Measurements from ENCODE around the gene NFATC2.

NFATC2 gene

GRCh38 chr20:51339721-51340450 is 202.6 kb downstream of the NFATC2 start:
- no peak overlapping the region for H3K27ac ChIP-seq (ENCODE audit: low read depth, low read length, poor library complexity, severe bottlenecking)
- H3K9me3 ChIP-seq (ENCODE audit: low read length), result no peaks in the 10 kb centered on the region
- no peak for TF ChIP-seq EZH2 (IDR thresholded peaks at IDR 0.05; ENCODE audit: borderline replicate concordance, low read length)
- no peak for TF ChIP-seq CTCF (IDR thresholded peaks at IDR 0.05; ENCODE audit: low read length)
- no peak overlapping the region for H3K4me3 ChIP-seq (ENCODE audit: low read depth, low read length, poor library complexity, severe bottlenecking)
- H2AFZ ChIP-seq (ENCODE audit: low read length), result no peak overlapping the region
- no peaks in the 10 kb centered on the region for H4K20me1 ChIP-seq (ENCODE audit: insufficient read depth, low read length)
- H3K9me2 ChIP-seq (ENCODE audit: low read depth, low read length), result no peaks in the 10 kb centered on the region
- H3F3A ChIP-seq (ENCODE audit: insufficient read depth, low read length), result no peaks in the 10 kb centered on the region; the same call in 1 of the 2 replicates
- H3K9ac ChIP-seq (ENCODE audit: low read length), result no peak overlapping the region
- no peaks in the 10 kb centered on the region for H3K36me3 ChIP-seq (ENCODE audit: insufficient read depth, low read length)
- peaks cover 6% of the 10 kb centered on the region; the same call in 1 of the 2 replicates for H3K27me3 ChIP-seq (ENCODE audit: insufficient read depth, low read length)
- H3K79me2 ChIP-seq (ENCODE audit: insufficient read depth, low read length), result no peaks in the 10 kb centered on the region
- no peaks in the 10 kb centered on the region for H3K4me1 ChIP-seq (ENCODE audit: insufficient read depth, low read length, severe bottlenecking)
- no peak overlapping the region for H3K4me2 ChIP-seq (ENCODE audit: low read length)

GRCh38 chr20:51338692-51339440 is 203.7 kb downstream of the NFATC2 start:
- H3K4me1 ChIP-seq (ENCODE audit: insufficient read depth, low read length, severe bottlenecking), result no peaks in the 10 kb centered on the region
- H3K9me2 ChIP-seq (ENCODE audit: low read depth, low read length), result no peaks in the 10 kb centered on the region
- no peak overlapping the region for H2AFZ ChIP-seq (ENCODE audit: low read length)
- H3K27ac ChIP-seq (ENCODE audit: low read depth, low read length, poor library complexity, severe bottlenecking), result no peak overlapping the region
- TF ChIP-seq EZH2 (IDR thresholded peaks at IDR 0.05; ENCODE audit: borderline replicate concordance, low read length), result no peak
- TF ChIP-seq CTCF (IDR thresholded peaks at IDR 0.05; ENCODE audit: low read length), result no peak
- H3K4me3 ChIP-seq (ENCODE audit: low read depth, low read length, poor library complexity, severe bottlenecking), result no peak overlapping the region
- H3K4me2 ChIP-seq (ENCODE audit: low read length), result no peak overlapping the region
- H3F3A ChIP-seq (ENCODE audit: insufficient read depth, low read length), result no peaks in the 10 kb centered on the region; the same call in 1 of the 2 replicates
- H3K27me3 ChIP-seq (ENCODE audit: insufficient read depth, low read length), result peaks cover 6% of the 10 kb centered on the region; the same call in 1 of the 2 replicates
- no peaks in the 10 kb centered on the region for H3K36me3 ChIP-seq (ENCODE audit: insufficient read depth, low read length)
- H3K9me3 ChIP-seq (ENCODE audit: low read length), result no peaks in the 10 kb centered on the region
- no peaks in the 10 kb centered on the region for H4K20me1 ChIP-seq (ENCODE audit: insufficient read depth, low read length)
- H3K79me2 ChIP-seq (ENCODE audit: insufficient read depth, low read length), result no peaks in the 10 kb centered on the region
- no peak overlapping the region for H3K9ac ChIP-seq (ENCODE audit: low read length)

GRCh38 chr20:51337126-51337805 is 205.3 kb downstream of the NFATC2 start:
- Histone ChIP-seq H3K9me3 (ENCODE audit: low read length) (no peaks in the 10 kb centered on the region), H4K20me1 (ENCODE audit: insufficient read depth, low read length) (no peaks in the 10 kb centered on the region), H3K27ac (ENCODE audit: low read depth, low read length, poor library complexity, severe bottlenecking) (no peak overlapping the region), H3K9me2 (ENCODE audit: low read depth, low read length) (no peaks in the 10 kb centered on the region), H3K4me1 (ENCODE audit: insufficient read depth, low read length, severe bottlenecking) (no peaks in the 10 kb centered on the region), H3K4me3 (ENCODE audit: low read depth, low read length, poor library complexity, severe bottlenecking) (no peak overlapping the region), H3K36me3 (ENCODE audit: insufficient read depth, low read length) (no peaks in the 10 kb centered on the region), H3F3A (ENCODE audit: insufficient read depth, low read length) (no peaks in the 10 kb centered on the region; the same call in 1 of the 2 replicates), H2AFZ (ENCODE audit: low read length) (no peak overlapping the region), H3K9ac (ENCODE audit: low read length) (no peak overlapping the region), H3K79me2 (ENCODE audit: insufficient read depth, low read length) (no peaks in the 10 kb centered on the region), H3K4me2 (ENCODE audit: low read length) (no peak overlapping the region), H3K27me3 (ENCODE audit: insufficient read depth, low read length) (peaks cover 9% of the 10 kb centered on the region; the same call in 1 of the 2 replicates)
- TF ChIP-seq CTCF (IDR thresholded peaks at IDR 0.05; ENCODE audit: low read length), result no peak
- TF ChIP-seq EZH2 (IDR thresholded peaks at IDR 0.05; ENCODE audit: borderline replicate concordance, low read length), result no peak
